Natural killer cell (primary cell): Measurements from ENCODE around the gene SLC39A11. TPM values are rescaled to one million over a fixed set of nuclear protein-coding genes. Genes with fewer than 3 reads are reported as not detected.
"Not testable (repeated sequence)": the region's sequence is repeated elsewhere in the genome, so short reads cannot be mapped to it uniquely, and the experiment has no call there.

Experiments
- ATAC-seq, 3 donors: fragments of 150-1000 bp in 2 of 3; fragments of 200-7000 bp in 1 of 3; cut with Tn5 transposase; 1 replicate in 1 of 3; 2 replicates in 2 of 3; pipeline ENCODE4 v1.10.0; 2021; ENCODE audit warnings: mild to moderate bottlenecking in 2 of 3, moderate library complexity in 2 of 3
- DNase-seq, 2 donors: peaks; one replicate each; pipeline versions ENCODE4 v3.0.0 to v3.0.0-alpha.2; 2013 to 2021; ENCODE audit warnings: mixed read lengths in 1 of 2
- H3K27ac ChIP-seq: one replicate; pipeline ENCODE4 v1.5.1; 2013; ENCODE audit warnings: mild to moderate bottlenecking, low read length
- H3K27me3 ChIP-seq: one replicate; pipeline ENCODE4 v1.6.1; 2013; ENCODE audit warnings: low read length; ENCODE audit not compliant: control insufficient read depth, insufficient read depth
- H3K36me3 ChIP-seq: one replicate; pipeline ENCODE4 v1.6.1; 2013; ENCODE audit warnings: low read length; ENCODE audit not compliant: control insufficient read depth, insufficient read depth
- H3K4me1 ChIP-seq: one replicate; pipeline ENCODE4 v1.6.1; 2013; ENCODE audit warnings: low read length; ENCODE audit not compliant: control insufficient read depth, insufficient read depth
- H3K4me3 ChIP-seq: one replicate; pipeline ENCODE4 v1.5.1; 2013; ENCODE audit warnings: low read length
- H3K9me3 ChIP-seq: one replicate; pipeline ENCODE4 v1.6.1; 2013; ENCODE audit warnings: low read length; ENCODE audit not compliant: control insufficient read depth, insufficient read depth
- H3K27ac Mint-ChIP-seq, 2 donors: one replicate each; pipeline ENCODE4 v1.8.0; 2022; ENCODE audit warnings: mild to moderate bottlenecking in 2 of 2, mixed read lengths in 2 of 2, moderate library complexity in 1 of 2
- H3K27me3 Mint-ChIP-seq, 2 donors: one replicate each; pipeline ENCODE4 v1.8.0; 2022; ENCODE audit warnings: low read depth in 2 of 2, mixed read lengths in 2 of 2
- H3K36me3 Mint-ChIP-seq: one replicate; pipeline ENCODE4 v1.8.0; 2022; ENCODE audit warnings: mixed read lengths
- H3K4me1 Mint-ChIP-seq, 2 donors: one replicate each; pipeline ENCODE4 v1.8.0; 2022; ENCODE audit warnings: mixed read lengths in 2 of 2
- H3K4me3 Mint-ChIP-seq: one replicate; pipeline ENCODE4 v1.8.0; 2022; ENCODE audit warnings: mild to moderate bottlenecking, moderate library complexity, mixed read lengths
- H3K9me3 Mint-ChIP-seq, 2 donors: one replicate each; pipeline ENCODE4 v1.8.0; 2022; ENCODE audit warnings: mixed read lengths in 2 of 2
- CTCF ChIP-seq: fragments of 200-600 bp; IDR thresholded peaks from one replicate; pipeline ENCODE4 v1.8.0; 2022; ENCODE audit warnings: antibody characterized with exemption
- WGBS: methylation state at CpG from one replicate; pipeline ENCODE4 v1.1.7; 2013; ENCODE audit warnings: missing lambda C conversion rate; ENCODE audit not compliant: insufficient coverage; 5-methylcytosine and 5-hydroxymethylcytosine counted together
- intact Hi-C: fragments of 100-400 bp; cut with micrococcal nuclease; formaldehyde crosslinking; loops from one replicate; pipeline ENCODE4 v1.14.2; 2022
- total RNA-seq, 4 donors: library from RNA; stranded (reverse); fragments of 120-200 nt in 1 of 4; gene quantifications; one replicate each; pipeline versions ENCODE4 v1.2.3 to v1.2.4, GENCODE V29; 2013 to 2022

Gene SLC39A11
- total RNA-seq, 3 donors from 2014 or later (not counting 1 experiment from before 2014, with no cell fraction given): 32.6 to 44.9 (median 39.4) TPM

- no peaks in the 10 kb centered on the region for H3K36me3 Mint-ChIP-seq
- H3K27ac Mint-ChIP-seq: no peak overlapping the region
- intact Hi-C loops: no loop called here
- H3K36me3 ChIP-seq: no peaks in the 10 kb centered on the region
- 97% methylated on average over 11 of the region's 11 CpGs for WGBS
- TF ChIP-seq CTCF: no peak
- no peak overlapping the region for H3K4me3 Mint-ChIP-seq
- no peaks in the 10 kb centered on the region for H3K27me3 ChIP-seq
- H3K4me3 ChIP-seq: no peak overlapping the region
- H3K4me1 ChIP-seq: no peaks in the 10 kb centered on the region
- ATAC-seq (no peak), DNase-seq (no peak)
- no peaks in the 10 kb centered on the region for H3K9me3 Mint-ChIP-seq
- no peak overlapping the region for H3K27ac ChIP-seq
- H3K9me3 ChIP-seq: no peaks in the 10 kb centered on the region
- H3K4me1 Mint-ChIP-seq: no peaks in the 10 kb centered on the region
- no peaks in the 10 kb centered on the region for H3K27me3 Mint-ChIP-seq
These were observed 152.0 kb downstream of the SLC39A11 start for GRCh38 chr17:72940496-72940895.

GRCh38 chr17:72938482-72938881, 154.0 kb downstream of the SLC39A11 start:
- 92% methylated on average over 3 of the region's 3 CpGs for WGBS
- intact Hi-C loops: no loop called here
- no peaks in the 10 kb centered on the region for H3K36me3 ChIP-seq

GRCh38 chr17:72937707-72938106, 154.8 kb downstream of the SLC39A11 start:
- Histone ChIP-seq H3K9me3 (no peaks in the 10 kb centered on the region), H3K4me1 (no peaks in the 10 kb centered on the region), H3K27me3 (no peaks in the 10 kb centered on the region), H3K36me3 (no peaks in the 10 kb centered on the region), H3K27ac (no peak overlapping the region), H3K4me3 (no peak overlapping the region)
- ATAC-seq: no peak
- Mint-ChIP-seq H3K27me3 (no peaks in the 10 kb centered on the region), H3K36me3 (no peaks in the 10 kb centered on the region), H3K27ac (no peak overlapping the region), H3K4me1 (no peaks in the 10 kb centered on the region), H3K4me3 (no peak overlapping the region), H3K9me3 (no peaks in the 10 kb centered on the region)
- TF ChIP-seq CTCF: no peak
- intact Hi-C loops: no loop called here
- no peak for DNase-seq
- WGBS: 94% methylated on average over 4 of the region's 5 CpGs

More at GRCh38 chr17:72938482-72938881, 154.0 kb downstream of the SLC39A11 start:
- no peak for TF ChIP-seq CTCF
- Mint-ChIP-seq H3K4me3 (no peak overlapping the region), H3K27ac (no peak overlapping the region), H3K4me1 (no peaks in the 10 kb centered on the region), H3K27me3 (no peaks in the 10 kb centered on the region), H3K9me3 (no peaks in the 10 kb centered on the region), H3K36me3 (no peaks in the 10 kb centered on the region)
- Histone ChIP-seq H3K9me3 (no peaks in the 10 kb centered on the region), H3K27me3 (no peaks in the 10 kb centered on the region), H3K27ac (no peak overlapping the region), H3K4me1 (no peaks in the 10 kb centered on the region), H3K4me3 (no peak overlapping the region)
- ATAC-seq (no peak), DNase-seq (no peak)

GRCh38 chr17:72937254-72937653, 155.2 kb downstream of the SLC39A11 start:
- H3K4me3 ChIP-seq, H3K27ac ChIP-seq, H3K36me3 ChIP-seq, DNase-seq, H3K36me3 Mint-ChIP-seq, H3K27me3 ChIP-seq, H3K27me3 Mint-ChIP-seq, H3K4me3 Mint-ChIP-seq, ATAC-seq, intact Hi-C loops, H3K4me1 Mint-ChIP-seq, H3K4me1 ChIP-seq, H3K27ac Mint-ChIP-seq, H3K9me3 ChIP-seq, H3K9me3 Mint-ChIP-seq: not testable (repeated sequence)
- WGBS: 96% methylated on average over 7 of the region's 8 CpGs
